Natural killer cell treated with Interleukin-12 subunit alpha and Interleukin-12 subunit beta and Interleukin-15 and Interleukin-18, amount 100 ng/mL, for 72 hours (primary cell): Measurements from ENCODE around the gene ARFIP2. TPM values are rescaled to one million over a fixed set of nuclear protein-coding genes. Genes with fewer than 3 reads are reported as not detected.

ENCODE experiments used
- ATAC-seq, 2 donors: fragments of 150-1000 bp; cut with Tn5 transposase in 1 of 2; sonication (Bioruptor Pico), chemical (Tn5 transposase) in 1 of 2; 2 replicates each; pipeline ENCODE4 v1.10.0; 2021
- DNase-seq: peaks from one replicate; pipeline ENCODE4 v3.0.0; 2022; ENCODE audit warnings: low spot score
- H3K27ac Mint-ChIP-seq, 2 donors: 1 replicate in 1 of 2; 2 replicates in 1 of 2; pipeline ENCODE4 v1.8.0; 2022; ENCODE audit warnings: mixed read lengths in 2 of 2, mild to moderate bottlenecking in 1 of 2, moderate library complexity in 1 of 2
- H3K27me3 Mint-ChIP-seq, 2 donors: 1 replicate in 1 of 2; 2 replicates in 1 of 2; pipeline ENCODE4 v1.8.0; 2022; ENCODE audit warnings: mixed read lengths in 2 of 2
- H3K36me3 Mint-ChIP-seq: one replicate; pipeline ENCODE4 v1.8.0; 2022; ENCODE audit warnings: mixed read lengths
- H3K4me1 Mint-ChIP-seq, 2 donors: 1 replicate in 1 of 2; 2 replicates in 1 of 2; pipeline ENCODE4 v1.8.0; 2022; ENCODE audit warnings: low read depth in 2 of 2, mixed read lengths in 2 of 2, mild to moderate bottlenecking in 1 of 2
- H3K4me3 Mint-ChIP-seq: one replicate; pipeline ENCODE4 v1.8.0; 2022; ENCODE audit warnings: mixed read lengths
- H3K9me3 Mint-ChIP-seq: 2 replicates; pipeline ENCODE4 v1.8.0; 2022; ENCODE audit warnings: mixed read lengths
- total RNA-seq, 2 donors: library from RNA; stranded (reverse); gene quantifications; one replicate each; pipeline ENCODE4 v1.2.3, GENCODE V29; 2022

The ARFIP2 gene
- total RNA-seq, 2 donors from 2014 or later = 50.8 to 71.7 TPM

DNA sequence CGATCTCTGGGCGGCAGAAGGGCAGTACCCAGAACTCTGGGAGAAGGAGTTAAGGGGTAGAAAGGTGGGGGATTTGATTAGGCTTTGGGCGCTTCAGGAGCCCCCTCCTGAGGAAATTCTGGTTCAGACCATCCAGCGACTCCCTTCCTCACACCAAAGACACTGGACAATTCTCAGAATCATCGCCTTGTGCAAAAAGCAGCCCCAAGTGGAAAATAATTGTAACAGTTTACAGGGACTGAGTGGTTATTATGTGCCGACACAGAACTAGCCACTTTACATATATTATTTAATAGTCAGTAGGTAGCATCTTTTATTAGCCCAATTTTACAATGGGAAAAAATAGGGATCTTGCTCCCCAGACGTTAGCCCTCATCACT is 6.7 kb downstream of the ARFIP2 start:
- peaks cover 10 to 19% of the 10 kb centered on the region in 2 donors for H3K4me1 Mint-ChIP-seq
- H3K27me3 Mint-ChIP-seq = no peaks in the 10 kb centered on the region
- no peaks in the 10 kb centered on the region for H3K36me3 Mint-ChIP-seq
- peak overlapping the region; percentile 30 to 46 for H3K27ac Mint-ChIP-seq
- no peak for ATAC-seq
- no peak for DNase-seq
- H3K4me3 Mint-ChIP-seq = peak overlapping the region; percentile 84
- H3K9me3 Mint-ChIP-seq = no peaks in the 10 kb centered on the region

DNA sequence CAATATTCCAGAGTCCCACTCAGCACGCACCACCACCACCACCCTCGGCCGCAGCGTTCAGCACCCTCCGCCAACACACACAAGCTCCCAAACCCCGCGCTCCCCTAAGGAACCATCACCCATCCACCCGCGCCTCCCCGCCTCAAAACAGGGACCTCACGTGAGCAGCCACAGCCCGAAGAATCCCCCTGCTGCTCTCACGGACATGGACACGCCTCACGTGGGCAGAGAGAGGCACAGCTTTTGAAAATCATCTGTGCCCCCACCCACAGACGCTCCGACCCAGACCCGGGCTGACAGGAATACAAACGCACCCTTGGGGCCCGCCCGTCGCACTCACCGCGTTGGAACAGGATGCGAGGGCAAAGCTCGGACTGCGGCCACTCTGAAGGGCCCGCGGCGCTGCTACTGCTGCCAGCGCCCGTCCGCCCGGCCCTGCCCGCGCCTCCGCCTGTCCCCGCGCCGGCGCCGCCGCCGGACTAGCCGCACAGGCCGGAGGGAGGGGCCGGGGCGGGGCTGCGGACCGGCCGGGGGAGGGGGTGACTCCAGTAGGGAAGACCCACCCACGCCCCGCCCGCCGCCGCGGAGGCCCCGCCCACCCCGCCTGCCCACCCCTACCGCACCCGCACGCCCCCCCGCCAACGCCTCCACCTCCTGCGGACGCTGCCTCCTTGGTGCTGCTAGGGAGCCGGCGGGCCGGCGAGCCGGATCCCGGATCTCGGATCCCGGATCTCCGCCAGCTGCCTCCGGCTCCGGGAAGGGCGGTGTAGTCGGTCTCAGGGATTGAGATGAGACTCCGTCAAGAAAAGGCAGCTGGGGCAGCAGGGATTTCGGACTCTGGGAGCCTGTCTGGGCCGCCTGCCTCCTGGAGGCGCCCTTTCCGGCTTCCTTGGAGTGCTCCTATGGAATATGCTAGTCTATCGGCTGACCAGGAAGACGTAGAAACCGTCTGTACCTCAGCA is 7.4 kb downstream of the ARFIP2 start, which contains the start of gene TRIM3:
Gene TRIM3 (minus strand): TSS at position 491 of the 962 bp plus-strand sequence. CDS start 8,246 bp downstream, outside the sequence.
- H3K36me3 Mint-ChIP-seq = no peaks in the 10 kb centered on the region
- H3K4me1 Mint-ChIP-seq = peaks cover 5 to 15% of the 10 kb centered on the region in 2 donors
- peak; percentile 85 for DNase-seq
- H3K27me3 Mint-ChIP-seq = no peaks in the 10 kb centered on the region
- peak; percentile 94 for ATAC-seq
- peak within 1 kb of the TSS; percentile 30 to 47 for H3K27ac Mint-ChIP-seq
- H3K9me3 Mint-ChIP-seq = no peaks in the 10 kb centered on the region
- H3K4me3 Mint-ChIP-seq = peak within 1 kb of the TSS; percentile 84

GRCh38 chr11:6472934-6473333 is 8.2 kb downstream of the ARFIP2 start:
- Mint-ChIP-seq H3K4me1 (peaks cover 5 to 15% of the 10 kb centered on the region in 2 donors), H3K9me3 (no peaks in the 10 kb centered on the region), H3K27ac (peak overlapping the region in 1 of 2 donors; percentile 47), H3K4me3 (peak overlapping the region; percentile 84), H3K36me3 (no peaks in the 10 kb centered on the region), H3K27me3 (no peaks in the 10 kb centered on the region)
- DNase-seq = no peak
- ATAC-seq = no peak

DNA sequence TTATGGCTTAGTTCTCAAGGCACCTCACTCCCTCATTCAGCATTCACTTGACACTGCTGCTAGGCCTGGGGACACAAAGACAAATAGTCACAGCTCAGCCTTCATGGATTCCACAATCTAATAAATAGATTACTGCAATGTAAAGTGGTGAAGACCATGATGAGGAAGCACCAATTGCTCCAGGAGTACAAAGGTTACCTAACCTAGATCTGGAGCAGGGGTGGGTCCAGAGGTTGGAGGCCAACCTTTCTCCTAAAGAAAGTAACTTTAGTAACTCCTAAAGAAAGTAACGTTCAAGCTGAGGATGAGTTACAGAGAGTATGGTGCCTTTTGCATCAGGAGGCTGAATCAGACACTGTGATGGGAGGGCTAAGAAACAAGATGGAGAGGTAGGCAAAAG is 11.5 kb downstream of the ARFIP2 start:
- peaks cover 5 to 13% of the 10 kb centered on the region in 2 donors for H3K4me1 Mint-ChIP-seq
- no peaks in the 10 kb centered on the region for H3K27me3 Mint-ChIP-seq
- H3K27ac Mint-ChIP-seq = no peak overlapping the region
- no peaks in the 10 kb centered on the region for H3K9me3 Mint-ChIP-seq
- no peak for ATAC-seq
- H3K36me3 Mint-ChIP-seq = no peaks in the 10 kb centered on the region
- H3K4me3 Mint-ChIP-seq = no peak overlapping the region
- no peak for DNase-seq

- no peaks in the 10 kb centered on the region for H3K36me3 Mint-ChIP-seq
- H3K27me3 Mint-ChIP-seq = no peaks in the 10 kb centered on the region
- ATAC-seq (peak; percentile 14 to 58), DNase-seq (no peak)
- no peak overlapping the region for H3K27ac Mint-ChIP-seq
- H3K4me3 Mint-ChIP-seq = no peak overlapping the region
- H3K9me3 Mint-ChIP-seq = no peaks in the 10 kb centered on the region
- peaks cover 5 to 13% of the 10 kb centered on the region in 2 donors for H3K4me1 Mint-ChIP-seq
Measured at GRCh38 chr11:6468712-6469495, 12.2 kb downstream of the ARFIP2 start.

GRCh38 chr11:6459099-6459450 is 22.1 kb downstream of the ARFIP2 start:
- H3K36me3 Mint-ChIP-seq = no peaks in the 10 kb centered on the region
- no peak overlapping the region for H3K27ac Mint-ChIP-seq
- no peaks in the 10 kb centered on the region for H3K27me3 Mint-ChIP-seq
- no peaks in the 10 kb centered on the region for H3K4me1 Mint-ChIP-seq
- no peak overlapping the region for H3K4me3 Mint-ChIP-seq
- DNase-seq (no peak), ATAC-seq (no peak)
- no peaks in the 10 kb centered on the region for H3K9me3 Mint-ChIP-seq

DNA sequence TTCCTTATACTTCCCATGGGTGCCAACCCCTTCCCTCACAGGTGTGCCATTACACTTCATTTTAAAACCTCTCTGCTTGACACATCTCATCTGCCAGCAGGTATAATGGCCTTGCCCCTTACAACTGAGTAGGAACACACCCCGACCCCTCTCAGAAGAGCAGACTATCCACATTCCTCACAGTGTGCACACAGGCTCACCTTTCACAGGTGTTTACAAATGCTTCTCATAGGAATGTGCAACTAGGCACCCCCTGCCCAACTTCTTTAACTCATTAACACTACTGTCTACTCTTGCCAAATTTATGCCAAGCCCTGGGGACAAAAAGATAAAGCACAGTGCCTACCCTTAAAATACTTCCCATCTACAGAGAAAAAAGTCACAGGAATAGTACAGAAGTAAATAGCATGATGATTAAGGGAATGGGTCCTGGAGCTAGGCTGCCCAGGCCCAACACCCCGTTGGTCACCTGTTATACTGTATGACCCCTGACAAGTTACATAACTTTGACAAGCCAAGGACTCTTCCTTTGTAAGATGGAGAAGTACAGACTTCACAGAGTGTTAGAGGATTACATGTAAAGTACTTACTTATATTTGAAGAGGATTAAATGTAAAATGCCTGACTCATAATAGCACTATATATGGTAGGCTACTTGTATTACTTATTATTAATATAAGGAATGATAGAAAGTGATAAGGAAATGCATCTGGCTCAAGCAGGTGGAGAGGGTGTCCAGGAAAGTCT is 22.6 kb downstream of the ARFIP2 start:
- Mint-ChIP-seq H3K27me3 (no peaks in the 10 kb centered on the region), H3K9me3 (no peaks in the 10 kb centered on the region), H3K27ac (no peak overlapping the region), H3K4me1 (no peaks in the 10 kb centered on the region), H3K4me3 (no peak overlapping the region), H3K36me3 (no peaks in the 10 kb centered on the region)
- ATAC-seq (peak in 1 of 2 donors; percentile 15), DNase-seq (no peak)

GRCh38 chr11:6457581-6458320 is 23.4 kb downstream of the ARFIP2 start:
- Mint-ChIP-seq H3K27me3 (no peaks in the 10 kb centered on the region), H3K36me3 (no peaks in the 10 kb centered on the region), H3K27ac (no peak overlapping the region), H3K9me3 (no peaks in the 10 kb centered on the region), H3K4me3 (no peak overlapping the region), H3K4me1 (no peaks in the 10 kb centered on the region)
- ATAC-seq = peak; percentile 8 to 33
- no peak for DNase-seq

GRCh38 chr11:6456361-6457073 is 24.6 kb downstream of the ARFIP2 start:
- ATAC-seq (no peak), DNase-seq (no peak)
- Mint-ChIP-seq H3K27me3 (no peaks in the 10 kb centered on the region), H3K9me3 (no peaks in the 10 kb centered on the region), H3K4me3 (no peak overlapping the region), H3K36me3 (no peaks in the 10 kb centered on the region), H3K4me1 (no peaks in the 10 kb centered on the region), H3K27ac (no peak overlapping the region)

DNA sequence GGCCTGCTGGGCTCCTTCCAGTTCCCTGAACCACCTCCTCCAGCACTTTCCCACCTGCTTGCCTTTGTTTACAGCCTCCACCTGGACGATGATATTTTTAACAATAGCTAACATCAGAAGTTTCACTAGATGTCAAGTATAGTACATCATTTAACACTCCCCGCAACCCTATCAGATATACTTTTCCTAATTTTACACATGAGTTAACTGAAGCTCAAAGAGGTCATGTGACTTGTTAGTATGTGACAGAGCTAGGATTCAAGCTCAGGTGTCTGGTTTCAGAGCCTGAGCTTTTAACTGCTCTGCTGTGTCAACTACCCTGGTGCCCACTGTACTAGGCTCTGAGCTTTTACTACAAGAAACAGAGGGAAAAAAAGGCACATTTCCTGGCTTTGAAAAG is 26.1 kb downstream of the ARFIP2 start:
- Mint-ChIP-seq H3K27ac (no peak overlapping the region), H3K4me3 (no peak overlapping the region), H3K4me1 (no peaks in the 10 kb centered on the region), H3K36me3 (no peaks in the 10 kb centered on the region), H3K9me3 (no peaks in the 10 kb centered on the region), H3K27me3 (no peaks in the 10 kb centered on the region)
- ATAC-seq = no peak
- DNase-seq = no peak

DNA sequence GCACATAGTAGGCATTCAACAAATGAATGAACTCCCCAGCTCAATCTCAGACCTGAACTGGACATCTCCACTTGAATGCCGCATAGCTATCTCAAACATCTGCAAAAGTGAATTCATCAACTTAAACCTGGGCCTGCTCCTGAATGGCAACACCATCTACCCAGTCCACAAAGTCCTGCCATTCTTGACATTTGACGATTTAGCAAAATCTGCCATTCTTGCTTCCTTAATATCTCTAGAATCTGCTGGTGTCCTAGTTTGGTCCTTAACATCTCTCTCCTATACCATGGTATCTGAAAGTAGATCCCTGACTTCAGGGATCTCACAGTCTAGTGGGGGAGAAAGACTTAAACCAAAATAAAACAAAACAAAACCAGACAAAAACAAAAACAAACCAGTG is 28.0 kb downstream of the ARFIP2 start:
- ATAC-seq = no peak
- Mint-ChIP-seq H3K27ac (no peak overlapping the region), H3K4me3 (no peak overlapping the region), H3K36me3 (no peaks in the 10 kb centered on the region), H3K27me3 (no peaks in the 10 kb centered on the region), H3K9me3 (no peaks in the 10 kb centered on the region), H3K4me1 (no peaks in the 10 kb centered on the region)
- DNase-seq = no peak

DNA sequence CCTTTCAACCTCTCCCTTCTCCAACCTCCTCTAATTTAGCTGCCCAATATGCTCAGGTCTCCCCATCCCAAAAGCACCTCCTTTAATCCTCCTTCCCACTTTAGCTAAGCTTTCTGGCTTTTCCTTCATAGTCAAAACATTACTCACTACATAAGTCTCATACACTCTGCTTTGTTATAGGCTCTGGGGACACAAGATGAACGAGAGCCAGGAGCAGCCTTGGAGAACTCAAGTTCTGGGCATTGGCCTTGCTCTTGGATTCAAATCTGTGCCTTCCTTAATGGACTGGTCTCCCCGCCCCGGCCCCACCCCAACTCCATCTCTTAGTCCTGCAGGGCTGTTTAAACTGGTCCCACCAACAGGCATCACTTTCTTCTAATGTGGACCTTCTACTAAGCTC is 28.9 kb downstream of the ARFIP2 start:
- no peak overlapping the region for H3K27ac Mint-ChIP-seq
- no peak for ATAC-seq

More for the DNA sequence above, 28.9 kb downstream of the ARFIP2 start:
- DNase-seq = no peak
- H3K9me3 Mint-ChIP-seq = no peaks in the 10 kb centered on the region
- no peaks in the 10 kb centered on the region for H3K4me1 Mint-ChIP-seq
- no peaks in the 10 kb centered on the region for H3K27me3 Mint-ChIP-seq
- no peak overlapping the region for H3K4me3 Mint-ChIP-seq
- no peaks in the 10 kb centered on the region for H3K36me3 Mint-ChIP-seq
